Right lobe of liver (tissue), 6 donors: ENCODE data around the gene FLNA. TPM values are rescaled to one million over a fixed set of nuclear protein-coding genes. Genes with fewer than 3 reads are reported as not detected.
A peak's percentile ranks its signal among the peaks of the same experiment; 100 is the strongest.
"Not testable (repeated sequence)": the region's sequence is repeated elsewhere in the genome, so short reads cannot be mapped to it uniquely, and the experiment has no call there.

ENCODE experiments used
- ATAC-seq, 4 donors: fragments of 200-7000 bp; cut with Tn5 transposase; one replicate each; pipeline ENCODE4 v1.9.1; 2020; ENCODE audit warnings: mild to moderate bottlenecking in 4 of 4, moderate library complexity in 4 of 4
- DNase-seq, 3 donors: peaks; one replicate each; pipeline ENCODE4 v3.0.0-alpha.2; 2020
- H3K27ac ChIP-seq, 3 donors: fragments of 200-600 bp; one replicate each; pipeline ENCODE4 v1.8.0; 2022
- H3K27me3 ChIP-seq, 2 donors: fragments of 200-600 bp; one replicate each; pipeline ENCODE4 v1.8.0; 2022
- H3K36me3 ChIP-seq, 4 donors: fragments of 200-600 bp; sonication (generic) in 1 of 4; one replicate each; pipeline versions ENCODE4 v1.5.1 to v1.8.0; 2017 to 2022; ENCODE audit warnings: control low read depth in 1 of 4
- H3K4me1 ChIP-seq, 4 donors: fragments of 200-600 bp; sonication (generic) in 1 of 4; one replicate each; pipeline versions ENCODE4 v1.5.1 to v1.8.0; 2017 to 2022; ENCODE audit warnings: control low read depth in 1 of 4
- H3K4me3 ChIP-seq, 3 donors: fragments of 200-600 bp; one replicate each; pipeline ENCODE4 v1.8.0; 2022
- H3K9me3 ChIP-seq, 4 donors: fragments of 200-600 bp; sonication (generic) in 1 of 4; one replicate each; pipeline versions ENCODE4 v1.5.1 to v1.8.0; 2017 to 2022; ENCODE audit warnings: control low read depth in 1 of 4
- CTCF ChIP-seq, 4 donors: fragments of 200-600 bp in 3 of 4; fragments of 450-650 bp in 1 of 4; IDR thresholded peaks; one replicate each; pipeline versions ENCODE4 v1.5.1 to v1.8.0; 2016 to 2022; ENCODE audit warnings: antibody characterized with exemption in 4 of 4, mild to moderate bottlenecking in 2 of 4
- POLR2A ChIP-seq: fragments of 450-650 bp; IDR thresholded peaks from one replicate; pipeline ENCODE4 v1.6.1; 2017; ENCODE audit warnings: antibody characterized with exemption, mild to moderate bottlenecking
- WGBS: methylation state at CpG from one replicate; pipeline ENCODE4 v1.1.6; 2018; ENCODE audit warnings: low coverage, low lambda C conversion rate; ENCODE audit not compliant: insufficient coverage; ENCODE audit errors: missing lambda C conversion rate; 5-methylcytosine and 5-hydroxymethylcytosine counted together
- intact Hi-C, 2 donors: fragments of 100-400 bp; cut with DNase I; formaldehyde crosslinking; loops; one replicate each; pipeline versions ENCODE4 v1.11.2 to v1.14.1; 2022
- total RNA-seq, 6 experiments: library from RNA; depleted of rRNA in 2 of 6; stranded (reverse); fragments of >200 nt in 2 of 6; fragmentation: NEBNext Ultra II Directional in 3 of 6; extraction: Animal tissue kit (Norgen Biotek cat#: 25700) in 3 of 6; gene quantifications; one replicate each; pipeline versions ENCODE4 v1.1.0 to v1.2.4, GENCODE V29; 2016 to 2023
- donor health status: DM: no; HTN: yes; CAD: no.
- donor health status: DM: no; HTN: no; CAD: no.
- donor health status: DM: no; HTN: no; CAD: no.
- donor health status: DM: no; HTN: yes; CAD: no.
- donor health status: DM: no; HTN: yes; CAD: no.

Gene FLNA
- total RNA-seq, 6 experiments from 2014 or later = 46.8 to 124 (median 82.6) TPM

GRCh38 chrX:154349359-154349935, 25.0 kb downstream of the FLNA start:
- Histone ChIP-seq H3K27me3 (no peaks in the 10 kb centered on the region), H3K27ac (no peak overlapping the region), H3K36me3 (peaks cover 0 to 4% (median 0%) of the 10 kb centered on the region in 4 donors), H3K4me3 (no peak overlapping the region), H3K4me1 (peaks cover 0 to 3% (median 0%) of the 10 kb centered on the region in 4 donors), H3K9me3 (no peaks in the 10 kb centered on the region)
- TF ChIP-seq CTCF (IDR thresholded peaks at IDR 0.05) = no peak
- TF ChIP-seq POLR2A = no peak
- DNase-seq (peak in 1 of 3 donors; percentile 46), ATAC-seq (no peak)
- WGBS = no CpG with 5 or more reads among the region's 19 CpGs
- intact Hi-C loops = no loop called here

GRCh38 chrX:154348646-154349358, 25.6 kb downstream of the FLNA start:
- Histone ChIP-seq H3K27ac (no peak overlapping the region), H3K27me3 (no peaks in the 10 kb centered on the region), H3K4me3 (no peak overlapping the region), H3K4me1 (peaks cover 0 to 3% (median 0%) of the 10 kb centered on the region in 4 donors), H3K36me3 (peaks cover 0 to 4% (median 0%) of the 10 kb centered on the region in 4 donors), H3K9me3 (no peaks in the 10 kb centered on the region)
- DNase-seq (peak in 1 of 3 donors; percentile 45), ATAC-seq (no peak)
- intact Hi-C loops = no loop called here
- no CpG with 5 or more reads among the region's 24 CpGs for WGBS
- TF ChIP-seq CTCF (IDR thresholded peaks at IDR 0.05) (no peak), POLR2A (no peak)

GRCh38 chrX:154348114-154348531, 26.3 kb downstream of the FLNA start:
- no CpG with 5 or more reads among the region's 7 CpGs for WGBS
- DNase-seq (peak in 1 of 3 donors; percentile 27), ATAC-seq (no peak)
- no peaks in the 10 kb centered on the region for H3K27me3 ChIP-seq
- peaks cover 0 to 4% (median 0%) of the 10 kb centered on the region in 4 donors for H3K36me3 ChIP-seq
- intact Hi-C loops = no loop called here
- no peak for TF ChIP-seq CTCF (IDR thresholded peaks at IDR 0.05)
- TF ChIP-seq POLR2A = no peak
- H3K4me1 ChIP-seq = peaks cover 0 to 3% (median 0%) of the 10 kb centered on the region in 4 donors
- no peaks in the 10 kb centered on the region for H3K9me3 ChIP-seq
- H3K4me3 ChIP-seq = no peak overlapping the region
- no peak overlapping the region for H3K27ac ChIP-seq

GRCh38 chrX:154343620-154344019, 30.8 kb downstream of the FLNA start:
- H3K4me1 ChIP-seq, intact Hi-C loops, H3K9me3 ChIP-seq, H3K4me3 ChIP-seq, H3K36me3 ChIP-seq, H3K27me3 ChIP-seq, DNase-seq, H3K27ac ChIP-seq: not testable (repeated sequence)
- no CpG with 5 or more reads among the region's 20 CpGs for WGBS
- peak; percentile 16 to 52 (median 32) for ATAC-seq

GRCh38 chrX:154343063-154343462, 31.4 kb downstream of the FLNA start:
- no CpG with 5 or more reads among the region's 16 CpGs for WGBS
- H3K4me1 ChIP-seq, H3K36me3 ChIP-seq, intact Hi-C loops, H3K27ac ChIP-seq, DNase-seq, H3K9me3 ChIP-seq, H3K4me3 ChIP-seq, H3K27me3 ChIP-seq: not testable (repeated sequence)
- ATAC-seq = peak in 3 of 4 donors; percentile 0 to 27 (median 4)

- WGBS = no CpG with 5 or more reads among the region's 115 CpGs
- ATAC-seq = peak; percentile 82 to 93 (median 90)
- H3K36me3 ChIP-seq, H3K27ac ChIP-seq, H3K4me3 ChIP-seq, H3K27me3 ChIP-seq, H3K4me1 ChIP-seq, intact Hi-C loops, H3K9me3 ChIP-seq: not testable (repeated sequence)
- peak in 1 of 3 donors; percentile 7 for DNase-seq
Measured at GRCh38 chrX:154341399-154342298, 32.8 kb downstream of the FLNA start.
